Left ventricle myocardium inferior (tissue), 1 donor: ENCODE results near the gene DPF3. TPM values are rescaled to one million over a fixed set of nuclear protein-coding genes. Genes with fewer than 3 reads are reported as not detected.
A peak's percentile ranks its signal among the peaks of the same experiment; 100 is the strongest.

Experiments used
- DNase-seq: peaks from one replicate; pipeline ENCODE4 v3.0.0-alpha.2; 2020
- H3K27ac ChIP-seq: fragments of 200-600 bp; replicated peaks from 2 replicates; pipeline ENCODE4 v1.8.0; 2021
- H3K27me3 ChIP-seq: fragments of 200-600 bp; 2 replicates; pipeline ENCODE4 v1.8.0; 2021; ENCODE audit warnings: low read depth
- H3K36me3 ChIP-seq: fragments of 200-600 bp; 2 replicates; pipeline ENCODE4 v1.8.0; 2021
- H3K4me1 ChIP-seq: fragments of 200-600 bp; 2 replicates; pipeline ENCODE4 v1.8.0; 2021
- H3K4me3 ChIP-seq: fragments of 200-600 bp; 2 replicates; pipeline ENCODE4 v1.8.0; 2021; ENCODE audit warnings: mild to moderate bottlenecking, moderate library complexity
- H3K9me3 ChIP-seq: fragments of 200-600 bp; replicated peaks from 2 replicates; pipeline ENCODE4 v1.8.0; 2021
- intact Hi-C: fragments of 100-400 bp; cut with micrococcal nuclease; formaldehyde crosslinking; loops from one replicate; pipeline ENCODE4 v1.11.0; 2022
- total RNA-seq: library from RNA; stranded (reverse); fragmentation: NEBNext Ultra II Directional; extraction: Animal tissue kit (Norgen Biotek cat#: 25700); gene quantifications from one replicate; pipeline ENCODE4 v1.2.1, GENCODE V29; 2021
- TF ChIP-seq, protein P1 (sequence below): fragments of 200-600 bp; IDR thresholded peaks from 2 replicates; pipeline ENCODE4 v1.8.0; 2021; ENCODE audit warnings: antibody characterized with exemption, mild to moderate bottlenecking, borderline replicate concordance
- donor health status: DM: no; HTN: yes; CAD: no; lungs with severe emphysema.

DPF3 gene
- total RNA-seq, 1 donor from 2014 or later = 37.7 TPM

DNA sequence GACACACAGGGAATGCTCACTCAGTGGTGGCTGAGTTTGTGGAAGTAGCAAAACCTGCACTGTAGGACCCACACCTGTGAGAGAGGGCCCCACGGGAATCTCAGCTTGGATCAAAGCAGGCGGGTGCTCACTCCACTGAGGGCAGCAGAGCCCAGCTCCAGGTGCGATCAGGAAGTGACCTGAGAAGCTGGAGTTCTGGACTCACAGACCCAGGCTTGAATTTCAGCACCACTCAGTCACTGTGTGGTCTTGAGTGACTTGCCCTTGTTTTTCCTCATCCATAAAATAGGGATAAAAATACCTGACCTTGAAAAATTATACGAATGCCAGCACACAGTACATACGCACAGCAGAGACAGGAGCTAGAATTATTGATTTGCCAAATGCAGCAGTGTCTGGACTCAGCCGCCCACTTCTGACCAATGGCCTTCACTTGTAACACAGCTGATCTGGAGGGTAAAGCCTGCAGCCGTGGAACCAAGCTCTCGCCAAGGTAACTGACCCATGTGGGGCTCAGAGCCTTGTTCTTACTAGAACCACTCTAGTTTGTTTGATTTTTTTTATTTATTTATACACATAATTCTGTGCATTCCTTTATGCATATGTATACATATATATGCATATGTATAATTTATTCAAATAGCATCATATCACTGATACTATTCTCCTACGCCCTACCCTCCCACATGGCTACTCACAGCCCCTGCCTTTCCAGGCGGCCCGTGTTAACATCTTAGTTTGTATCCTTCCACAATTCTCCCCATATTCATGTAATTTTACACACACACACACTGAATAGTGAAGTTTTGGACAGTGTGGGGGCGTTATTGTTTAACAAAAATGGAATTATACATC, 53.9 kb downstream of the DPF3 start:
- Histone ChIP-seq H3K9me3 (no peaks in the 10 kb centered on the region), H3K27me3 (no peaks in the 10 kb centered on the region), H3K4me1 (peaks cover 29% of the 10 kb centered on the region), H3K36me3 (no peaks in the 10 kb centered on the region), H3K4me3 (no peak overlapping the region), H3K27ac (peak overlapping the region; percentile 28)
- intact Hi-C loops = no loop called here
- no peak for DNase-seq
- TF ChIP-seq, protein P1, sequence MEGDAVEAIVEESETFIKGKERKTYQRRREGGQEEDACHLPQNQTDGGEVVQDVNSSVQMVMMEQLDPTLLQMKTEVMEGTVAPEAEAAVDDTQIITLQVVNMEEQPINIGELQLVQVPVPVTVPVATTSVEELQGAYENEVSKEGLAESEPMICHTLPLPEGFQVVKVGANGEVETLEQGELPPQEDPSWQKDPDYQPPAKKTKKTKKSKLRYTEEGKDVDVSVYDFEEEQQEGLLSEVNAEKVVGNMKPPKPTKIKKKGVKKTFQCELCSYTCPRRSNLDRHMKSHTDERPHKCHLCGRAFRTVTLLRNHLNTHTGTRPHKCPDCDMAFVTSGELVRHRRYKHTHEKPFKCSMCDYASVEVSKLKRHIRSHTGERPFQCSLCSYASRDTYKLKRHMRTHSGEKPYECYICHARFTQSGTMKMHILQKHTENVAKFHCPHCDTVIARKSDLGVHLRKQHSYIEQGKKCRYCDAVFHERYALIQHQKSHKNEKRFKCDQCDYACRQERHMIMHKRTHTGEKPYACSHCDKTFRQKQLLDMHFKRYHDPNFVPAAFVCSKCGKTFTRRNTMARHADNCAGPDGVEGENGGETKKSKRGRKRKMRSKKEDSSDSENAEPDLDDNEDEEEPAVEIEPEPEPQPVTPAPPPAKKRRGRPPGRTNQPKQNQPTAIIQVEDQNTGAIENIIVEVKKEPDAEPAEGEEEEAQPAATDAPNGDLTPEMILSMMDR = no peak

DNA sequence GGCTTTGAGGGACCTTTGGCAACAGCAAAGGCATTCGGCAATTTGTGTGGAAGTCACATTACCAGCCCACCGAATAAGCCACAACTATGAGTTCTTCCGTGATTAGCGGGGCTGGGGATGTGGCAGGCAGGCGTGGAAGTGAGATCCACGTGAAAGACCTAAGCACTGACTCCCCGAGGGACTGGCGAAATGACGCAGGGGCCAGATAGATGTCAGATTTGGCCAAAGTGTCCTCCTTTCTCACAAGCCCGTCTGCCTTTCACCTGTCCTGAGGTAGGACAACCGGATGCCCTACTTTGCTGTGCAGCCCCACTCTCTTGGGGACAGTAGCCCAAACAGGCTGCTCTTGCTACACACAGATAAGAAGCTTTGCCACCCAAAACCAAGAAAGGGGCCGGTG, 54.5 kb downstream of the DPF3 start:
- intact Hi-C loops = no loop called here
- no peak overlapping the region for H3K4me3 ChIP-seq
- DNase-seq = no peak
- peaks cover 29% of the 10 kb centered on the region for H3K4me1 ChIP-seq
- H3K36me3 ChIP-seq = no peaks in the 10 kb centered on the region
- H3K9me3 ChIP-seq = no peaks in the 10 kb centered on the region
- TF ChIP-seq, protein P1 = no peak
- H3K27me3 ChIP-seq = no peaks in the 10 kb centered on the region
- peak overlapping the region; percentile 28 for H3K27ac ChIP-seq

DNA sequence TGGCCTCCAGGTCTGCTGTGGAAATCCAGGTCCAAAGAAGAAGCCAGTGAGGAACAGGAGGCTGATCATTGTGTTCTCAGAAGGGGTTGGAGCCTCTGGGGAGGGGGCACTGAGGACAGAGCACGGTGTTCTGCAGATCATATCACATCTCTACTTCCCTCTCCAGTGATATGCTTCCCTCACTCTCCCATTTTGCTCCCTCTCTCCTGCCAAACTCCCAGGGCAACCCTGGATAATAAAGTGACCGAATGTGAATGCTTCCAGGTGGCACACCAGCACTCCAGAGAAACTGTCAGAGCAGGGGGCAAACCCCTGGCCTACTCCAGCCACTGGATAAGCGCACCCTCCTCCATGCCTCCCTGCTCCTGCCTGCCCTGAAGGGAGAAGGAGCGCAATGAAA, 57.8 kb downstream of the DPF3 start:
- Histone ChIP-seq H3K9me3 (no peaks in the 10 kb centered on the region), H3K36me3 (no peaks in the 10 kb centered on the region), H3K4me3 (no peak overlapping the region), H3K27ac (peak overlapping the region; percentile 55), H3K4me1 (peaks cover 35% of the 10 kb centered on the region), H3K27me3 (no peaks in the 10 kb centered on the region)
- no peak for DNase-seq
- TF ChIP-seq, protein P1 = no peak
- intact Hi-C loops = no loop called here

DNA sequence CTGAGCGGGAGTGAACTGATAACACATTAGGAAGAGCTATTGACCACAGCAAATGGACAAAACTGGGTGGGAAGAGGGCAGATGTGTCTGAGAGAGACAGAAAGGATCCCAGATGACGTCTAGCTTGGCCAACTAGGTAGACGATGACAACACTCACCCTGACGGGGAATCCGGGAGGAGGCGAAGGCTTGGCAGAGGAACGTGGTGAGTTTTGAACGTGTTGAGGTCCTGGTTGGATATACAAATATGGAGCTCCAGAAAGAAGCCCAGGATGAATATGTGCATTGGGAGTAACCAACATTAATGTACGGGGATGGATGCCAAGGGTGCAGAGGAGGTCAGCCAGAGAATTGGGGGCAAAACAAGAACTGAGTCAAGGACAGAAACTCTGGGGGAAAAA, 60.7 kb downstream of the DPF3 start:
- H3K4me3 ChIP-seq = no peak overlapping the region
- H3K4me1 ChIP-seq = peaks cover 49% of the 10 kb centered on the region
- H3K9me3 ChIP-seq = no peaks in the 10 kb centered on the region
- no peak overlapping the region for H3K27ac ChIP-seq
- TF ChIP-seq, protein P1 = no peak
- H3K27me3 ChIP-seq = no peaks in the 10 kb centered on the region
- H3K36me3 ChIP-seq = no peaks in the 10 kb centered on the region
- DNase-seq = no peak
- intact Hi-C loops = no loop called here

DNA sequence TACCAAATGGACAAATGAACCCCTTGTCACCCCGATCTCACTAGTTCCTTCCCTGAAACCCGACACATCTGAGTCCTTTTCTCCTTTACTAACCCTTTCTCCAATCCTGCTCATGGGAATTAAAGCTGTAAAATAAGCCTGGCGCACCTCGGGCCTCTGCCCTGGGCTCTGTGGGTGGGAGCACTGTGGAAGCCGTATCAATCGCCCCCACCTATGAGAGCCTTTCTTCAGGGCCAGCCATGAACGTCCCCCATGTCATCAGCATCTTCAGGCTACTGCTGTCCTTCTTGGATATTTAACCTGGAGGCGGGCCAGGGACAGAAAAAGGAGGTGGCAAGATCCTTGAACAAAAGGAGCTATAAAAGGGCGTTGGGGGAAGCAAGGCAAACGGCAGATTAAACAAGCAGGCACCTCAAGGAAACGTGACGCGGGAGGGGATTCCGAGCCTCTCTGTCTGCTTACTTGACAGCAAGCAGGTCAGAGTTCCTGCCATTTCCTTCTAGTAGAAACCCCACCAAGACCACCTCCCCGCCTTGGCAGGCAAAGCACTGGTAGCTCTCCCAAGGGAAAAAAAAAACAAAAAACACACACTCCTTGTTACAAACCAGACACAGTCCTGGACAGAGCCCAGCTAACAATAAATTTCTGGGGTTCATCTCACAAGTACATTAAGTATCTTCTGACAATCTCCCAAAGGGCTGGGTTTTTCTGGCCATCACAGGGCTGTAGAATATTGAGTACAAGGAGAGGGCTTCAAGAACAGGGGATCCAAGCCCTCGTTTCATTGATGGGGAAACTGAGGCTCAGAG, 62.9 kb downstream of the DPF3 start:
- no peak for DNase-seq
- Histone ChIP-seq H3K27me3 (no peaks in the 10 kb centered on the region), H3K9me3 (no peaks in the 10 kb centered on the region), H3K36me3 (no peaks in the 10 kb centered on the region), H3K27ac (peak overlapping the region; percentile 86), H3K4me1 (peaks cover 52% of the 10 kb centered on the region), H3K4me3 (peak overlapping the region; percentile 27)
- TF ChIP-seq, protein P1 = no peak
- intact Hi-C loops = no loop called here
